D721Med (cell line): ENCODE measurements around the gene RPS6KA2.

Source experiments
- DNase-seq: peaks from one replicate; pipeline ENCODE4 v3.0.0; 2011; ENCODE audit warnings: low spot score; ENCODE audit not compliant: insufficient read length
- FAIRE-seq: peaks from 2 replicates; lab custom pipeline; 2011; peaks lifted over from hg19 to GRCh38; lab: Jason Lieb, UNC
- TF ChIP-seq, protein P1 (sequence below): IDR thresholded peaks from 2 replicates; pipeline ENCODE4 v1.5.1; 2012; ENCODE audit warnings: mild to moderate bottlenecking, control low read depth; ENCODE audit not compliant: insufficient read depth; ENCODE audit errors: missing control alignments

RPS6KA2 gene

DNA sequence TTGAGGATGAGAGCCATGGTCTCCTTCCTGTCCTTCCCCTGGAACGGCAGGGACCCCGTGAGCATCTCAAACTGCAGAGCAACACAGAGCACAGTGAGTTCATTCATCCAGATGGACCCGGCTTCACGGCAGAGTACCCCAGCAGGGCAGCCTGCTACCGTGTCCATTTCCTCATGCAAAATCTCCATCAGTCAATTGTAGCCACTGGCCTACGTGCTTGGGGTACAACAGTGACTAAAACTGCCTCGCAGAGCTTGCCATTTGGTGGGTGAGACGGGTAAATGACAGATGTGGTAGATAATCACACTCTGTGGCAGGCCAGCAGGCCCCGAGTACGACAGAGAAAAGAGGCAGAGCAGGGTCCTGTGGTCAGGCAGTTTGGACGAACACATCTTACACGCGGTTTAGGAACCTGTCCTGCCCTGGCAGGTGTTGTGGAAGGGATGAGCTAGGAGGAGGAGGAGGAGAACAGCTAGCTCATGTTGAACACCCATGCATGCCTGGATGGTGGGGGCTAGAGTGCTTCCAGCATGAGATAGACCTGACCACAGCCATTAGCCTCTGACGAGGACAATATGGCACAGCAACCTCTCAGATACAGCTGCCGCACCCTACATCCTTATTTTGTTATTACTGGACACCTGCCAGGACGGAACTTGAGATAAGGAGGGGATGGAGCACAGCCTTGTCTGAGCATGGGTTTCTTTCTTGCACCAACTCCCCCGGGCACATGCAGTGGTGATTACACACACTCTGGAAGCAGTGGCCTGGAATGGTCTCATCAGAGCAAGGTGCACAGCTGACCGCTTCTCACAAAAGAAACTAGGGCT, 136.2 kb downstream of the RPS6KA2 start:
- FAIRE-seq (no peak), DNase-seq (no peak)

DNA sequence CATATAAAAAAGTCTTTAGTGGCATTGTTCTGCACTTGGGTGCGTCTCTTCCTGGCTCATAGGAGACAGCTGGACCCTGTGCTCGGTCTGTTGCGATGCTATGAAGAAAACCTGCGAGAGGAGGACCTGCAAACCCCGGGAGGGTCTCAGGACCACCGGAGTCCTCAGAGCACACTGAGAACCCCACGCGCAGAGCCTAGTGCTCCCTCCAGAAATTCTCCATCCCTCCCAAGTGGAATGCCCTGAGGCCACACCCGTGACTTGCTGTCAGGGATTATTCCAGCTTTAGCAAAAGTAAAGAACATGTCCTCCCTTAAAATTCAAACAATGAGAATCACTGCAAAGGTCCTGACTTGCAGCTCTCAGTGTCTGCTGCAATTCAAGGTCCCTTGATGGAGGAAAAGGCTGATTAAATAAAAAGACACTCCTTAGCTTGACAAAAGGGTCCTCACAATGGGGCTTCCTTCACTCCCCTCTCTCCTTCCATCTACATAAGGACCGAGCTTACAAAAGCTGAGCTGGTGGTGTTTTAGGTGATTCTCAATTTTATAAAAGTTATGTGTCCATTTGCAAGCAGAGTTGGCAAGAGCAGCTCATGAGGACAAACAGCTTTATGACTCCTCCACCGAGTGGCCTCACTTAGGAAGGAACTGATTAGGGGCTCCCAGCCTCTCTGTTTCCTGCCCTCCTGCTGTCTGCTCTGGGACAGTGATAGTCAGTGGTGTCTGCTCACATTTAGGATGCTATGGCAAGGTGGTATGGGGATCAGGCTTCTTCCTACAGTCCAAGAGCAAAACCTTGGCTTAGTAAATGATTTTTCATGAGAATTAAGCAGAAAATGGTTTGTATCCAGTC, 137.5 kb downstream of the RPS6KA2 start:
- no peak for DNase-seq
- TF ChIP-seq, protein P1, sequence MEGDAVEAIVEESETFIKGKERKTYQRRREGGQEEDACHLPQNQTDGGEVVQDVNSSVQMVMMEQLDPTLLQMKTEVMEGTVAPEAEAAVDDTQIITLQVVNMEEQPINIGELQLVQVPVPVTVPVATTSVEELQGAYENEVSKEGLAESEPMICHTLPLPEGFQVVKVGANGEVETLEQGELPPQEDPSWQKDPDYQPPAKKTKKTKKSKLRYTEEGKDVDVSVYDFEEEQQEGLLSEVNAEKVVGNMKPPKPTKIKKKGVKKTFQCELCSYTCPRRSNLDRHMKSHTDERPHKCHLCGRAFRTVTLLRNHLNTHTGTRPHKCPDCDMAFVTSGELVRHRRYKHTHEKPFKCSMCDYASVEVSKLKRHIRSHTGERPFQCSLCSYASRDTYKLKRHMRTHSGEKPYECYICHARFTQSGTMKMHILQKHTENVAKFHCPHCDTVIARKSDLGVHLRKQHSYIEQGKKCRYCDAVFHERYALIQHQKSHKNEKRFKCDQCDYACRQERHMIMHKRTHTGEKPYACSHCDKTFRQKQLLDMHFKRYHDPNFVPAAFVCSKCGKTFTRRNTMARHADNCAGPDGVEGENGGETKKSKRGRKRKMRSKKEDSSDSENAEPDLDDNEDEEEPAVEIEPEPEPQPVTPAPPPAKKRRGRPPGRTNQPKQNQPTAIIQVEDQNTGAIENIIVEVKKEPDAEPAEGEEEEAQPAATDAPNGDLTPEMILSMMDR, result no peak
- FAIRE-seq, result no peak

More for the DNA sequence above, 136.2 kb downstream of the RPS6KA2 start:
- TF ChIP-seq, protein P1, result no peak

DNA sequence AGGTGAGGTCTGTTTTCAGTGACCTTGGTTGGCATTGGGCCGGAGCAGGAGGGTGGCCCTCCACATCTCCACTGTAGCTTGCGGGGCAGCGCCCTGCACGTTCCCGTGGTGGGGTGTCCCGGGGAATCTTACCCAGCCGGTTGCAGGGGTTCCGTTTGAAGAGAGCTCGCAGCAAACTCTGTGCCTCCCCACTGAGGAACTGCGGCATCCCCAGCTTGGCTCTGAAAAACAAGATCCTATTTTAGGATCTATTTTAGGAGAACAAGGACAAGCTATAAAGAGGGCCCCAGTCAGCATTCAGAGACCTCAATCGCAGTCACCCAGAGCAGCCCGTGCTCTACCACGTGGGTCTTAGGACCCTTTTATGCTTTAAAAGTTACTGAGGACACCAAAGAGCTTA, 138.3 kb downstream of the RPS6KA2 start:
- DNase-seq (no peak), FAIRE-seq (no peak)
- TF ChIP-seq, protein P1, result no peak

DNA sequence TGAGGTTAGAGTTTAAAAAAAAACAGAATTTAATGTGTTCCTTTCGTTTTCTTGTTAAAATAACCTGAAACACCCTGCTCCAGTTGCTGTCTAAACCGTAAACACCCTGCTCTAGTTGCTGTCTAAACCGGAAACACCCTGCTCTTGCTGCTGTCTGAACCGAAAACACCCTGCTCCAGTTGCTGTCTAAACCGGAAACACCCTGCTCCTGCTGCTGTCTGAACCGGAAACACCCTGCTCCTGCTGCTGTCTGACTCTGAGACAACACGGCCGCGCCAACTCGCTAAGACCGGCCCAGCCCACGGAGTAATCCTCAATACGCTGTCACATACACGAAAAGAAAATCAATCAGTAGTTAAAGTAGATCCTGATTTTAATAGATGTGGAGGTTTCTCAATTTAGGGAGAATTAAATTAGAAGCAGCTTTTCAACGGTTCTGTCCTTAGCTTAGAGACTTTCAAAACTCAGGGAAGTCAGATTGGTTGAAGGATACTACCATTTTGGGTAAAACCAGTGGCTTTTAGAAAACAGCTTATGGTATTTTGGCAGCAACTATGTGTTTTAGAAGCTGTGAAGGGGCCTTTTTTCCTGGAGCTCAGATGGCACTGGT, 138.9 kb downstream of the RPS6KA2 start:
- TF ChIP-seq, protein P1, result no peak
- DNase-seq, result no peak
- FAIRE-seq, result no peak

DNA sequence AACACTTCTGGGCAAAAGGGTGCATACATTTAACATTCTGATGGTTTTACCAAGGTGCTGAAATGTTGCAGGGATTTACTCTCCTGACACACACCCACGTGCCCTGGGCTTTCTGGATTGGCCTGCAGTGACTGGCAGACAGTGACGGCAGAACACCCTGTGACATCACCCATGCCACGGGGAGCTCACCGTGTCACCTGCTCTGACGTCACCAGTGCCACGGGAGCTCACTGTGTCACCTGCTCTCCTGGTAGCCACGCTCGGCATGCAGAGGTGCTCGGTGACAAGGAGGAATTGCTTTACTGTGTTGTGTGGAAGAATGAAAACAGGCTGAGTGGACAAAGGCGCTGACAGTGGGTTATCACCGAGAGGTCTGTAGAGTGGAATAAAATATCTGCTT, 139.9 kb downstream of the RPS6KA2 start:
- FAIRE-seq, result no peak
- DNase-seq, result no peak
- TF ChIP-seq, protein P1, result no peak

DNA sequence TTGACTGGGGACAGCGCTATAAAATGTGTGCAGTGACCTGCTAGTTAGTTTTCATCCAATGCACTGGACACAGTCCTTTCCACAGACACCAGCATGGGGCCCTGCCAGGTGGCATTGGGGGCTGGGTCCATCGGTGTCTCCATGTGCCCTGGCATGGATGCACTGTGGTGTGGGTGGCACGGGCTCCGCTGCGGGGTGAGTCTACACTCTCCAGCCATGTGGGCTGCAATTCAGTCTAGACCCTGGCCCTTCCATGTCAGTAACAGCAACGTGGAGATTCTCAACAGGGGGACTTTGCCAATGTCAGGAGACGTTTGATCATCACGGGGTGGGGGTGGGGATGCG, 140.5 kb downstream of the RPS6KA2 start:
- TF ChIP-seq, protein P1, result no peak
- FAIRE-seq (no peak), DNase-seq (no peak)
